HCT116 (cell line): ENCODE measurements around the gene ST7.

Source experiments
- CBX3 ChIP-seq: IDR thresholded peaks from 2 replicates; pipeline ENCODE4 v1.6.1; 2012; ENCODE audit warnings: low read depth
- CTCF ChIP-seq, 3 experiments: fragments of 200-600 bp in 1 of 3; sonication (generic) in 1 of 3; IDR thresholded peaks in 2 of 3; conservative IDR thresholded peaks in 1 of 3; 2 replicates each; pipeline ENCODE4 v1.5.1; 2012 to 2017; ENCODE audit warnings: low read depth in 2 of 3, low read length in 2 of 3, antibody characterized with exemption in 1 of 3, borderline replicate concordance in 1 of 3, control low read depth in 1 of 3, mild to moderate bottlenecking in 1 of 3, mixed read lengths in 1 of 3, mixed run types in 1 of 3, moderate library complexity in 1 of 3; ENCODE audit not compliant: insufficient read depth in 1 of 3
- EGR1 ChIP-seq: IDR thresholded peaks from 2 replicates; pipeline ENCODE4 v1.6.1; 2012; ENCODE audit warnings: low read depth
- ELF1 ChIP-seq: IDR thresholded peaks from 2 replicates; pipeline ENCODE4 v1.6.1; 2012; ENCODE audit warnings: low read depth, borderline replicate concordance
- EZH2 ChIP-seq: fragments of 200-600 bp; sonication (generic); IDR thresholded peaks from 2 replicates; pipeline ENCODE4 v1.6.1; 2017; ENCODE audit warnings: antibody characterized with exemption, mixed run types
- POLR2AphosphoS5 ChIP-seq: IDR thresholded peaks from 2 replicates; pipeline ENCODE4 v1.6.1; 2011; ENCODE audit warnings: mild to moderate bottlenecking, low read depth, low read length, moderate library complexity
- RAD21 ChIP-seq: IDR thresholded peaks from 2 replicates; pipeline ENCODE4 v1.6.1; 2012; ENCODE audit warnings: low read depth, mild to moderate bottlenecking
- SIN3A ChIP-seq: IDR thresholded peaks from 2 replicates; pipeline ENCODE4 v1.6.1; 2012; ENCODE audit warnings: low read depth
- SRF ChIP-seq: IDR thresholded peaks from 2 replicates; pipeline ENCODE4 v1.6.1; 2012; ENCODE audit warnings: low read depth
- TF ChIP-seq, protein P1 (sequence below): IDR thresholded peaks from 2 replicates; pipeline ENCODE4 v1.6.1; 2012; ENCODE audit warnings: low read depth

- TF ChIP-seq, protein P1, sequence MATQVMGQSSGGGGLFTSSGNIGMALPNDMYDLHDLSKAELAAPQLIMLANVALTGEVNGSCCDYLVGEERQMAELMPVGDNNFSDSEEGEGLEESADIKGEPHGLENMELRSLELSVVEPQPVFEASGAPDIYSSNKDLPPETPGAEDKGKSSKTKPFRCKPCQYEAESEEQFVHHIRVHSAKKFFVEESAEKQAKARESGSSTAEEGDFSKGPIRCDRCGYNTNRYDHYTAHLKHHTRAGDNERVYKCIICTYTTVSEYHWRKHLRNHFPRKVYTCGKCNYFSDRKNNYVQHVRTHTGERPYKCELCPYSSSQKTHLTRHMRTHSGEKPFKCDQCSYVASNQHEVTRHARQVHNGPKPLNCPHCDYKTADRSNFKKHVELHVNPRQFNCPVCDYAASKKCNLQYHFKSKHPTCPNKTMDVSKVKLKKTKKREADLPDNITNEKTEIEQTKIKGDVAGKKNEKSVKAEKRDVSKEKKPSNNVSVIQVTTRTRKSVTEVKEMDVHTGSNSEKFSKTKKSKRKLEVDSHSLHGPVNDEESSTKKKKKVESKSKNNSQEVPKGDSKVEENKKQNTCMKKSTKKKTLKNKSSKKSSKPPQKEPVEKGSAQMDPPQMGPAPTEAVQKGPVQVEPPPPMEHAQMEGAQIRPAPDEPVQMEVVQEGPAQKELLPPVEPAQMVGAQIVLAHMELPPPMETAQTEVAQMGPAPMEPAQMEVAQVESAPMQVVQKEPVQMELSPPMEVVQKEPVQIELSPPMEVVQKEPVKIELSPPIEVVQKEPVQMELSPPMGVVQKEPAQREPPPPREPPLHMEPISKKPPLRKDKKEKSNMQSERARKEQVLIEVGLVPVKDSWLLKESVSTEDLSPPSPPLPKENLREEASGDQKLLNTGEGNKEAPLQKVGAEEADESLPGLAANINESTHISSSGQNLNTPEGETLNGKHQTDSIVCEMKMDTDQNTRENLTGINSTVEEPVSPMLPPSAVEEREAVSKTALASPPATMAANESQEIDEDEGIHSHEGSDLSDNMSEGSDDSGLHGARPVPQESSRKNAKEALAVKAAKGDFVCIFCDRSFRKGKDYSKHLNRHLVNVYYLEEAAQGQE: no peak
- no peak for TF ChIP-seq CBX3
- no peak for TF ChIP-seq RAD21
- TF ChIP-seq CTCF (IDR thresholded peaks at IDR 0.05 in 2 of 3, conservative IDR thresholded peaks at IDR 0.05 in 1 of 3; ENCODE audit: borderline replicate concordance in 1 of 3, insufficient read depth in 1 of 3, low read depth in 2 of 3, low read length in 2 of 3): no peak
- TF ChIP-seq SIN3A: no peak
- TF ChIP-seq EGR1: no peak
- no peak for TF ChIP-seq ELF1
- TF ChIP-seq EZH2: no peak
- no peak for TF ChIP-seq SRF
- TF ChIP-seq POLR2AphosphoS5: no peak
Measured at GRCh38 chr7:117085275-117085674, 132.0 kb downstream of the ST7 start.
